ENCODE measurements around the gene SEC14L2.

- no peak for TF ChIP-seq CTCF (IDR thresholded peaks at IDR 0.05)
- TF ChIP-seq EZH2phosphoT487 (IDR thresholded peaks at IDR 0.05), result no peak
- TF ChIP-seq EZH2 (IDR thresholded peaks at IDR 0.05), result no peak
Observed at GRCh38 chr22:30447656-30448055, 50.8 kb downstream of the SEC14L2 start.
